Measurements from ENCODE around the gene KLKB1.

GRCh38 chr4:186255122-186255521 lies 27.8 kb downstream of the KLKB1 start:
- TF ChIP-seq FOXK2 (IDR thresholded peaks at IDR 0.05) (no peak), HDGF (IDR thresholded peaks at IDR 0.05; ENCODE audit: borderline replicate concordance) (no peak), SUZ12 (IDR thresholded peaks at IDR 0.05) (no peak)
